HG02840 (cell line): ENCODE data around the gene GDPD5.

Source experiments
- ATAC-seq: cut with Tn5 transposase; IDR thresholded peaks from one replicate; pipeline ENCODE4 v1.9.1; 2021; ENCODE audit warnings: mild to moderate bottlenecking, moderate library complexity, moderate number of reproducible peaks; ENCODE audit not compliant: unreplicated experiment, low FRiP score

Gene GDPD5, protein sequence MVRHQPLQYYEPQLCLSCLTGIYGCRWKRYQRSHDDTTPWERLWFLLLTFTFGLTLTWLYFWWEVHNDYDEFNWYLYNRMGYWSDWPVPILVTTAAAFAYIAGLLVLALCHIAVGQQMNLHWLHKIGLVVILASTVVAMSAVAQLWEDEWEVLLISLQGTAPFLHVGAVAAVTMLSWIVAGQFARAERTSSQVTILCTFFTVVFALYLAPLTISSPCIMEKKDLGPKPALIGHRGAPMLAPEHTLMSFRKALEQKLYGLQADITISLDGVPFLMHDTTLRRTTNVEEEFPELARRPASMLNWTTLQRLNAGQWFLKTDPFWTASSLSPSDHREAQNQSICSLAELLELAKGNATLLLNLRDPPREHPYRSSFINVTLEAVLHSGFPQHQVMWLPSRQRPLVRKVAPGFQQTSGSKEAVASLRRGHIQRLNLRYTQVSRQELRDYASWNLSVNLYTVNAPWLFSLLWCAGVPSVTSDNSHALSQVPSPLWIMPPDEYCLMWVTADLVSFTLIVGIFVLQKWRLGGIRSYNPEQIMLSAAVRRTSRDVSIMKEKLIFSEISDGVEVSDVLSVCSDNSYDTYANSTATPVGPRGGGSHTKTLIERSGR

DNA sequence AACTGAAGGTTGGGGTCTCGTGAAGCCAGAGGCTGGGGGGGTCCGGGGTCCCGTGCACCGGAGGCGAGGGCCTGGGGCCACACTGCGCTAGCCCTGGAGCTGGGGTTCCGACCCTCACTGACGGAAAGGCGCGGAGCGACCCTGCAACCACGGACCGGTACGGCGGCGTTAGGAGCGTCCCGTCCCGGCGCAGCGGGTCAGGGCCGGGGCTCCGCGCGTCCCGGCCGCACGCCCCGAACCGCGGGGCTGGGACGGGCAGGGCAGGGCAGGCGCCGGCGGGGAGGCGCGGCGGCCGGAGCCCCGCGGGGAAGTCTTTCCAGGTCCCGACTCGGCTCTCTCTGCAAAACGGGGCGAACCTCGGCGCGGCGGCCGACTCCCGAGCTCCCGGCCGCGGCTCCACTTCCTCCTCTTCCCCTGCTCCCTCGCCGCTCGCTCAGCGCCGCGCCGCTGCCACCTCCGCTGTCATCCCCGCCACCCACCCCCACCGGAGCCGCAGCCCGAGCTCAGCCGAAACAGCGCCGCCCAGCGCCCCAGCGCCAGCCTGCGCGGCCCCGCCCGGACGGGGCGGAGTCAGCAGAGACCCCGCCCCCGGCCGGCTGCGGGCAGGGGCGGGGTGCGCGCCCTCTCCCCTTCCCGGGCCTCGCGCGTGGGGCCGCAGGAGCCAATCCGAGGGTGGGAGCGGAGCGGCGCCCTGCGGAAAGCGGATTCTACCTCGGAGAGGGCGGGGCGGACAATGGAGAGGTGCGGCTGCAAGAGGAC, at the start of gene GDPD5:
Gene GDPD5 (minus strand): TSS at position 509 of the 759 bp plus-strand sequence. CDS start 48,206 bp downstream, outside the sequence.
- ATAC-seq: peak; percentile 61

DNA sequence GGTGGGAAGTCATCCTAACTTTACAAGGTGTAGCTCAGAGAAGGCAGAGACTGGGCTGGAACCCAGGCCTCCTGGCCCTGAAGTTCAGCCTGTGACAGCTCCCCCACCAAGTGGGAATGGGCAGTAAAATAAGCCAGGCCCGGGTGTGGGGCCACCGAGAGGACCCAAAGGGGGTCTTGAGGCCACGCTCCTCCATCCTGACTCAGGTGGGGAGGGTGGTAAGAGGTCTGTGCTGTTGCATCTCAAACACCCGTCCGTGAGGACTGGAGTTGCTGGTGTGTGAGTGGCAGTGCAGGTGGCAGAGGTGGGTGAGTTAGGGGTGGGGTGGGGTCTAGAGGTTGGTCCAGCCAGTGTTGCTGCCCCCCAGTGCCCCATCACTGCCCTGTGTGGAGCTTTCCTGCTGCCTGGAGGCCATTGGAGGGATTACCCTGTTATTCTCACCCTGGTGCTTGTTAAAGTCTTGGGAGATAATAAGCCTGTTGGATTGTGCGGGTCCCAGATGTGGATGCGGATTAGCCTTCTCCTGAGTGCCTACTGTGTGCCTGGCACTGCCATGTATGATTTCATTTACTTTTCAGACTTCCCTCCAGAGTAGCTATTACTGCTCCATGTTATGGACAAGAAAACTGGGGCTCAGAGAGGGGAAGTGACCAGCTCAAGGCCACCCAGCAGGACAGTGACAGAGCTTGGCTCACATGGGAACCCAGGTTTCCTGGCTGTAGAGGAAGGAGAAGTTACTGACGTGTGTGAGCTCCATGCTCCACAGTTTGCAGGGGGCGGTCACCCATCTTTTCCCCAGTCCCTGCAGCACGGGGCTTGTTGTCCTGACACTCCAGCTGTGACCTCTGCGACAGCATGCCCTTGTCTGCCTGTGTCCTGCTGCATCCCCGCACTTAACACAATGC, 49.2 kb upstream of the GDPD5 start:
- no peak for ATAC-seq

DNA sequence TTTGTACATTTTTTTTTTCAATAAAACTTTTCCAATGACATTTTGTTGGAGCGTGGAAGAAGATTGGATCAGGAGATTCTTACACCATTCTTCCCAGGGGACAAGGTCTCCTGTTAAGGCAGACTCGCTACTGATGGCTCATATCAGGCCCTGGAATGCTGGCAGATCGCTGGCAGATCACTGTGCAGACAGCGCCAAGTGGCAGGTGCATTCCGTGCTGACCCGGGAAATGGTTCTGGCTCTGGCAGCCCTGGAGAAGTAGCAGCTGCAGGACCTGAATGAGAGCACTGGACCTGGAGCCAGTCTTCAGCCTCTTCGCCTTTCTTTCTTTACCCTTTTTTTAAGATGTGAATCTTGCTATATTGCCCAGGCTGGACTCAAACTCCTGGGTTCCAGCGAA, 47.0 kb upstream of the GDPD5 start:
- no peak for ATAC-seq

DNA sequence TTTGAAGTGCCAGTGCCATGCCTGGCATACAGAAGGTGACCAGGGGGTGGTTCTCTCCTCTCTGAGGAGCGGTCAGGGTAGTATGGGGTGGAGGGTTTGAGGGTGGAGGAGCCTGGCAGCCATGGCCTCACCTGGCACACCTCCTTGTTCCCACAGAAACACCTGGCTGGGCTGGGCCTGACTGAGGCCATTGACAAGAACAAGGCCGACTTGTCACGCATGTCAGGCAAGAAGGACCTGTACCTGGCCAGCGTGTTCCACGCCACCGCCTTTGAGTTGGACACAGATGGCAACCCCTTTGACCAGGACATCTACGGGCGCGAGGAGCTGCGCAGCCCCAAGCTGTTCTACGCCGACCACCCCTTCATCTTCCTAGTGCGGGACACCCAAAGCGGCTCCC, 45.9 kb upstream of the GDPD5 start:
- no peak for ATAC-seq

DNA sequence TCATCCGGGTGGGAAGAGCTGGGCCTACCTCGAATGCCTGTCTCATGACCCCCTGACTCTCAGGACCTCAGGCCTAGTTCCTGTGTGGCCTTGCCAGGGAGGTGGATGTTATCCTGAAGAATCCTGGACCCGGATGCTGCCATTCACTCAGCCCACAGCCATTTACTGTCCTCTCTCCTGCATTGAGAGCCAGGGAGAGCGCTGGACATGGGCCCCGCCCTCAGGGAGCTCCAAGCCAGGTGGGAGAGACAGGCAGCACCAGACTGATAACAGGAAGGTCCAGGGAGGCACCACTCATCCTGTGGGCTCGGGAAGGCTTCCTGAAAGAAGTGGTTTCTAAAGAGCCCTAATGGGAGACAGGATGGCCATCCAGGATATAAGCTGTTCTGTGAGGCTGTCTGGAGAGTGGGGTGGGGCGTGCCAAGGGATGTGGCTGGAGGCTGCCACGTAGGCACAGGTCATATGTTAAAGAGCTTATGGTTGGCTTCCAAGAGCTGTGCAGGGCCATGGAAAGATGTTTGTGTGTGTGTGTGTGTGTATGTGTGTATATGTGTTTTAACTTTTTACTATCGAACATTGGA, 44.9 kb upstream of the GDPD5 start:
- ATAC-seq: no peak

DNA sequence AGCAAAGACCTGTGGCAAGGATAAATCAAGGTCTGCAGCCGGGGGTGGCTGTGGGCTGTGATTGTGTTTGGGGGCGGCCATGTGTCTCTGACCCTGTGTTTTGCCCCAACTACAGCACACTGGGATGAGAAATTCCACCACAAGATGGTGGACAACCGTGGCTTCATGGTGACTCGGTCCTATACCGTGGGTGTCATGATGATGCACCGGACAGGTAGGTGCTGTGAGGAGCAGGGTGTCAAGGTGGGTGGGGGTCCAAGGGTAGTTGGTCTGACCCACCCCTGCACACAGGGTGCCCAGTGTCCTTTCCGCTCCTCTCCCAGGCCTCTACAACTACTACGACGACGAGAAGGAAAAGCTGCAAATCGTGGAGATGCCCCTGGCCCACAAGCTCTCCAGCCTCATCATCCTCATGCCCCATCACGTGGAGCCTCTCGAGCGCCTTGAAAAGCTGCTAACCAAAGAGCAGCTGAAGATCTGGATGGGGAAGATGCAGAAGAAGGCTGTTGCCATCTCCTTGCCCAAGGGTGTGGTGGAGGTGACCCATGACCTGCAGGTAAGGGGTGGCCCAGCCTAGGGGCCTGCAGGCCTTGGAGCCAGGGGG, 43.0 kb upstream of the GDPD5 start:
- ATAC-seq: no peak

DNA sequence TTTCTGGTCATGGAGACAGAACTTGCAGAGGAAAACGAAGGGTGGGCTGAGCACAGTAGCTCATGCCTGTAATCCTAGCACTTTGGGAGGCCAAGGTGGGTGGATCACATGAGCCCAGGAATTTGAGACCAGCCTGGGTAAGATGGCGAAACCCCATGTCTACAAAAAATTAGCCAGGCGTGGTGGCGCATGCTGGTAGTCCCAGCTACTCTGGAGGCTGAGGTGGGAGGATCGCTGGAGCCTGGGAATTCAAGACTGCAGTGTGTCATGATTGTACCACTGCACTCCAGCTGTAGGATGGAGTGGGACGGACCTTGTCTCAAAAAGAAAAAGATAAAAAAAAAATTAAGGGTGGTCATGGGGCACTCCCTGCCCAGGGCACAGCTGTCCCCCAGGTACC, 42.2 kb upstream of the GDPD5 start:
- ATAC-seq: no peak

DNA sequence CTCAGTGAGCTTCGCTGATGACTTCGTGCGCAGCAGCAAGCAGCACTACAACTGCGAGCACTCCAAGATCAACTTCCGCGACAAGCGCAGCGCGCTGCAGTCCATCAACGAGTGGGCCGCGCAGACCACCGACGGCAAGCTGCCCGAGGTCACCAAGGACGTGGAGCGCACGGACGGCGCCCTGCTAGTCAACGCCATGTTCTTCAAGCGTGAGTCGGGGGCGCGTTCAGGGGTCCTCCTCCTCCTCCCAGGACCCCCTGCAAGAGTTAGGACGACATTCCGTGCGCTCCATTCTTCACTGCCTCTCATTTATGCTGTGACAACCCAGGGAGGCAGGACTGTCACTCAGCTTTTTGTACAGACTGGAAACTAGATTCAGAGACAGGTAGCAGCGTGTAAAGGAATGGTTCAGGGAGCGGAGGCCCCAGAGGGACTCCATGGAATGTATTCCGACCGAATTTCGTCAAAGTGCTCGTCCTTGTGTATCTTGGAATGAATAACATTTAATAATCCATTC, 41.1 kb upstream of the GDPD5 start:
- ATAC-seq: no peak

DNA sequence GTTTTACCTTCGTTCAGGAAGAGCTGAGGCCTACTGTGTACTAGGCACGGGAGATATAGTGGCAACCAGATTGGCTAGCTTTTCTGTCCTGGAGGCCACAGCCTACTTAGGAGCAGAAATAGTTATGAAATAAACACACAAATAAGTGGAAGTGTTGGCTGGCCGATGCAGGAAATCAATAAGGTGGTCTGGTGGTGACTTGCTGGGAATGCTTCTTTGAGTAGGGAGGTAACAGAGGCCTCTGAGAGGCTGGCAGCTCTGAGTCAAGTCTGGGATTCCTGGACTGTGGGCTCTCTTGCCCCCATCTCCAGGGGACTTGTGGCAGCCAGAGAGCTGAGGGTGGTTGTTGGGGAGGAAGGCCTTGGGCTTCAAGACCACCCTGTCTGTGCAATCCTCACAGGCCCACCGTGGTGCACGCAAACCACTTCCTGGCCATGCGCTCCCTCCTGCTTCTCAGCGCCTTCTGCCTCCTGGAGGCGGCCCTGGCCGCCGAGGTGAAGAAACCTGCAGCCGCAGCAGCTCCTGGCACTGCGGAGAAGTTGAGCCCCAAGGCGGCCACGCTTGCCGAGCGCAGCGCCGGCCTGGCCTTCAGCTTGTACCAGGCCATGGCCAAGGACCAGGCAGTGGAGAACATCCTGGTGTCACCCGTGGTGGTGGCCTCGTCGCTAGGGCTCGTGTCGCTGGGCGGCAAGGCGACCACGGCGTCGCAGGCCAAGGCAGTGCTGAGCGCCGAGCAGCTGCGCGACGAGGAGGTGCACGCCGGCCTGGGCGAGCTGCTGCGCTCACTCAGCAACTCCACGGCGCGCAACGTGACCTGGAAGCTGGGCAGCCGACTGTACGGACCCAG, 40.4 kb upstream of the GDPD5 start:
- ATAC-seq: no peak

DNA sequence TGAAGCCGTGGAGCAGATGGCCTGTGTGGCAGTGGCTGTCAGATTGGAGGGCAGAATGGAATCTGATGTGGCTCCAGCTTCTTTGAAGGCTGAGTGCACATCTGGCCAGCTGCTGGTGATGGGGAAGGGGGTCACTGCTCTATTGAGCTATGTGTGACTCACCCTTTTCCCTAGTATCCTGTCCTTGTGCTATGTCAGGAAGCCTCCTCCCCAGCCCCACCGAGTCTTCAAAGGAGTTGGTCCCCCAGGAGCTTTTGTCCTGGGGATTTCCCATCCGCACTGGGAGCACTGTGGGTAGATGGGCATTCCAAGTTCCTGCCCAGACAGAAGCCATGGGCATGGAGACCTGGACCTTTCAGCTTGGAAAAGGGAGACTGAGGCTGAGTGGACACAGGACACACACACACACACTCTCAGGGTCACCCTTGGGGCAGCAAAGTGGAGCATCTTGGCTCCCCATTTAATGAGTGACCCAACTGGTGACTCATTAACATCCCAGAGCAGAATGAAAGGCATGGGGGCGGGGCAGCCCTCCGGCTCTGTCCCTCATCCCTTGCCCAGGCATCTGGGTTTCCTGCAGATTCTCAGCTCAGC, 39.6 kb upstream of the GDPD5 start:
- no peak for ATAC-seq

DNA sequence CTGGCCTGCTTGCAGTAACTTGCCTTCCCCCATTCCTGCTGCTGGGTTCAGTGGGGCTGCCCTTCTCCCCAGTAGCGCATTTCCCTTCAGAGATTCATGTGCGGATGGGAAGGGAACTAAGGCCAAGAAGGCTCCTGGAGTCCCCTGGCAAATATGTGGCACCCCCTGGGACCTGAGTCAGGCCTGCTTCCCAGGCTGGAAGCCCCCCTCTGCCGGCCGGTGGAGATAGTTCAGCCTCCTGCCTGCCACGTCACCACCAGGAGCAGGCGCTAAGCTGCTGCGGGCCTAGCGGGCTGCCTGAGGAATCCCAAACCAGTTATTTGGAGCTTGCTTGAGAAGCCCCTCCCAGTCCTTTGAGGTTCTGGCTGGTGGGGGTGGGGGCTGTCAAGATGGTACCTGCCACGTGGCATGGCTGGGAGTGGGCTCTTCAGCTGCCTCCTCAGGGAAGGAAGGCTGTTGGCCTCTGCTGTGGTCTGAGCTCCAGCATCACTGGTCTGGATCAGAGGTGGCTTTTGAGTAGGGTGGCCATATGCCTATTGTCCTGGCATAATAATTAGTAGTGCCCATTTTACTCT, 38.3 kb upstream of the GDPD5 start:
- no peak for ATAC-seq

DNA sequence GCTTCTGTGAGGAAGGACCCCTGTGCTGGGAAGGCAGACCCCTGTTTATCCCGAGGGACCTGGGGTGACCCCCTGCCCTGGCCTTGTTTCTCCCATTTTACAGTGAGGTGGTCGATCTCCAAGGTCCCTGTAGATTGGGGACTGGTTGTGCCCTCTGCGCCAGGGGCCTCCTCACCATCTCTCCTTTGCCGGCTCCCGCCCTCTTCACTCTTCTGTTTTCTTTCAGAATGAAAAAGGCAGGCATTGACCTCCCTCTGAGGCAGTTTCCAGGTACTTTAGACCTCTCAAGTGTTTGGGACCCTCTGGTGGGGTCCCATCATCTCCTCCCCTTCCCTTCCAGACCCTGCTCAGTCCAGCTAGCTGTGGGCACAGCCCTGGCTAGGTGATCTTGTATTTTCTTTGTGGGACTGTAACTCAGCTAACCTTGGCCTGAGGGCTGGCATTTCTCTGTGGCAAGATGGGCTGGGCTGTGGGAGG, 37.8 kb upstream of the GDPD5 start:
- ATAC-seq: no peak

DNA sequence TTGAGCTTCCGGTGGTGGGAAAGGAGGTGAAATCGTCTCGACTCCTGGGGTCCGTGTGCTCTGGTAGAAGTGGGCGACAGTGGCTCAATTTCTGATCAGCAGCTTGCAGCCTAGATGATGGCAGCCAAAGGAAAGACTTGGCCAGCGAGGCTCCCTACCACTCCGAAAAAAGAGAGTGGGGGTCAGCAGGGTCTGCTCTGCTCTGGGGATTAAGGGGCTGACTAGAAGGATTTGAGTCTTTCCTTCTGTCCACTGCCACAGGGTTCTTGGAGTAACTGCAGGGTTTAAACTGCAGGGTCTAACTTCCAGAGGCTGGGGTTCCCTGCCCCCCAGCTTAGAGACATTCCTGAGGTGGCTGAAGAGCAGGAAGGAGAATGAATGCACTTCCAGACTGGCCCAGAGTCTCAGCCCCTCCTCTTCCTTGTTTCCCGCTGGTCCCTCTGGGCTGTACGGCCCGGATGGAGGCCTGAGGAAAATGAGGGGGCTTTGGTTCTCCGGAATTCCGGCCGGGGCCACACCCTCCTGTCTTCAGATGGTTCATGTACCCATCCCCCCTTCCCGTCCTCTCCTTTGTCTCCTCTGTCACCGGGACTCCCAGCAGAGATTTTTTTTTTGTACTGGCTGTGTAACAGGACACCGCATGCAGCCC, 37.2 kb upstream of the GDPD5 start:
- no peak for ATAC-seq

DNA sequence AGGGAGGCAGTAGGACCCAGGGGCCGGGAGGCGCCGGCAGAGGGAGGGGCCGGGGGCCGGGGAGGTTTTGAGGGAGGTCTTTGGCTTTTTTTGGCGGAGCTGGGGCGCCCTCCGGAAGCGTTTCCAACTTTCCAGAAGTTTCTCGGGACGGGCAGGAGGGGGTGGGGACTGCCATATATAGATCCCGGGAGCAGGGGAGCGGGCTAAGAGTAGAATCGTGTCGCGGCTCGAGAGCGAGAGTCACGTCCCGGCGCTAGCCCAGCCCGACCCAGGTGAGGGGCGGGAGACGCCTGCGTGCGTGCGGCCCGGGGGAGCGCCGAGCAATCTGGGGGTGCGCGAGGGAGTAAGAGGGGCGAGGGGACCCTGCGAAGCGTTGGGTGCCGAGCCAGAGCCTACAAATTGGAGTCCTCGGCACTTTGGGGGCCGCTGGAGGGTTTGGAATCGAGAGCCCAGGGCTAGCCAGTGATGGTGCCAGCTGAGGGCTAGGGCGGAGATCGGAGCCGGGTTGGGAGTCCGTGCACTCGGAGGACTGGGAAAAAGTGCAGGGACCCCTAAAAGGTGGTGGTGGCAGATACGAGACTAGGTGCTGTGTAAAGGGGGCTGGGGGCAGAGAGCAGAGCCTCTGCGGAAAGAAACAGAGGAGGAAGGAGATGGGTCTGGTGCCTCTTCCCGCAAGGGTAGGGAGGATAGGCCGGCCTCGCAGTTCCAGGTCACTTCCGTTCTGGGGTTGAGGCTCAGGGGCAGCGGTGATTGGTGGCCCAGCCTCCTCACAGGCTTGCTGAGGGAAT, 36.5 kb upstream of the GDPD5 start, which contains the start of gene SERPINH1:
Gene SERPINH1 (plus strand): TSS at position 206 of the 788 bp plus-strand sequence. CDS start 4,097 bp downstream, outside the sequence.
- peak; percentile 63 for ATAC-seq

DNA sequence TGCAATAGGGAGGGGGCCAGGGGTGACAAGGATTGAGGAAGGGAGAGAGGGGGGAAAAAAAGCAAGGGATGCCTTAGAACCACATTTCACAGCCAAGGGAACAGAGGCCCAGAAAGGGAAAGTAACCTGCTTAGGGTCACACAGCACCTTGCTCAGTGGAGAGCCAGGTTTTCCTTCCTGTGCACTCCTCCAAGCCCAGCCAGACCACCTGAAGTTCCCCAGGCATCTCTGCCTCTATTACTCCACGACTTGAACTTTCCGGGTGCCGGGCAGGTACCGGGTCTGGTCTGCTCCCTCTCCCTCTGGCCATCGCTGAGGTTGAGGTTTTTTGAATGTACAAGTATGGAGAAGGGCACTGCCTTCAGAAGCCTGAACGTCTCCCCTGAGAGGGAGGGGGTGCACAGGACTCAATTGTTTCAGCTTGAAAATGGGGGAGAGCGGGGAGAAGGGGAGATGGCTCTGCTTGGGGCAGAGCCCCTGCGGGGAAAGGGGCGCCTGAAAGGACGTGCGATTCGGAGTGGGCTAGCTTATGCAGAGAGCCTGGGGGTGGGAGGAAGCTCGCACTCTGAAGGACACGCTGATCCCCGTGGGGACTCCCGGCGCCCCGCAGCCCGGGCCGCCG, 35.8 kb upstream of the GDPD5 start:
- no peak for ATAC-seq

DNA sequence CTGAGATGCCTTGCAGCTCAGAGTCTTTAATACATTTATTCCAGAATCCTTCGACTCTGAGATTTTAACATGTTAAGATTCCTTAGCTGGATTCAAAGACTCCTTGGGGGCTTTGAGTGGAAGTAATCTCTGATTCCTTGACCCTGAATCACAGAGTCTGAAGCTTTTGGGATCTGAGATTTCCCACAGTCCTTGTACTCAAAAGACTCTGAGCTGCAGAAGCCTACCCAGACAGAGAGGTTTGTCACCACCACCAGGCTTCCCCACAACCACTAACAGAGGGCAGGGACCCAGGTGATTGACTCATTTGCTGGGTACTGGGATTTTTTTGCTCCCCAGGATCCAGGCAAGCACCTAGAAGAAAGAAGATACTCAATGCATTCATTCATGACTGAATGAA, 34.9 kb upstream of the GDPD5 start:
- ATAC-seq: no peak
